Fibroblast of pulmonary artery (primary cell): Measurements from ENCODE around the gene ELP2.

ENCODE experiments used
- DNase-seq: peaks from one replicate; pipeline ENCODE4 v3.0.0-alpha.2; 2010; ENCODE audit warnings: low read depth
- H3K4me3 ChIP-seq: replicated peaks from 2 replicates; pipeline ENCODE4 v1.5.1; 2011; ENCODE audit warnings: low read depth, mild to moderate bottlenecking, control low read depth, low read length, moderate library complexity
- TF ChIP-seq, protein P1 (sequence below): IDR thresholded peaks from 2 replicates; pipeline ENCODE4 v1.5.1; 2011; ENCODE audit warnings: mild to moderate bottlenecking, control low read depth, low read length, inconsistent platforms; ENCODE audit errors: missing control alignments

ELP2 gene

DNA sequence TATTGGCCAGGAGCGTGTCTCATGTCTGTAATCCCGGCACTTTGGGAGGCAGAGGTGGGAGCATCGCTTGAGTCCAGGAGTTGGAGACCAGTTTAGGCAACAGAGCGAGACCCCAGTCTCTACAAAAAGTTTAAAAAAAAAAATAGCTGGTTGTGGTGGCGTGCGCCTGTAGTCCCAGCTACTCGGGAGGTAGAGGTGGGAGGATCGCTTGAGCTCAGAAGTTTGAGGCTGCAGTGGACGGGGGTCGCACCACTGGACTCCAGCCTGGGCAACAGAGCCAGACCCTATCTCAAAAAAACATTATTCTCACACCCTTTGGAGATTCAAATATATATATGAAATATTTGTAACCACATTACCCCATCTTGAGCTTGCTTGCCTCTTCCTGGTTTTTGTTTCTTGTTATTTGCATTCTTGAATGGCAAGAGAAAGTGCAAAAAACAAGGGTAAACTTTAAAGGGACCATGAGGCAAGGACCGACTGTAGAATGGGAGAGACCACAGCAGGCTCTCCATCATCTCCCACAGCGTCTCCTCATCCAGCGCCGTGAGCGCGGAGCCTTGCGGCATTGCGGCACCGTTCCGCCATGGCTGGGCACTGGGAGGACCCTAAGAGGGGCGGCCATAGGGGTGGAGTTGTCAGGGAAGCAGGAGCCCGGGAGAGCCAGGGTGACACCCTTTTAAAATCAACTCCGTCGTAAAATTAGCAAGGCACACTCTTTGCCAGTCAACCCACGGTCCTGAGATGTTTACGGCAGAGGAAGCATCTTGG is 1.4 kb downstream of the ELP2 start:
- TF ChIP-seq, protein P1, sequence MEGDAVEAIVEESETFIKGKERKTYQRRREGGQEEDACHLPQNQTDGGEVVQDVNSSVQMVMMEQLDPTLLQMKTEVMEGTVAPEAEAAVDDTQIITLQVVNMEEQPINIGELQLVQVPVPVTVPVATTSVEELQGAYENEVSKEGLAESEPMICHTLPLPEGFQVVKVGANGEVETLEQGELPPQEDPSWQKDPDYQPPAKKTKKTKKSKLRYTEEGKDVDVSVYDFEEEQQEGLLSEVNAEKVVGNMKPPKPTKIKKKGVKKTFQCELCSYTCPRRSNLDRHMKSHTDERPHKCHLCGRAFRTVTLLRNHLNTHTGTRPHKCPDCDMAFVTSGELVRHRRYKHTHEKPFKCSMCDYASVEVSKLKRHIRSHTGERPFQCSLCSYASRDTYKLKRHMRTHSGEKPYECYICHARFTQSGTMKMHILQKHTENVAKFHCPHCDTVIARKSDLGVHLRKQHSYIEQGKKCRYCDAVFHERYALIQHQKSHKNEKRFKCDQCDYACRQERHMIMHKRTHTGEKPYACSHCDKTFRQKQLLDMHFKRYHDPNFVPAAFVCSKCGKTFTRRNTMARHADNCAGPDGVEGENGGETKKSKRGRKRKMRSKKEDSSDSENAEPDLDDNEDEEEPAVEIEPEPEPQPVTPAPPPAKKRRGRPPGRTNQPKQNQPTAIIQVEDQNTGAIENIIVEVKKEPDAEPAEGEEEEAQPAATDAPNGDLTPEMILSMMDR = no peak
- H3K4me3 ChIP-seq = peak overlapping the region; percentile 97
- no peak for DNase-seq

DNA sequence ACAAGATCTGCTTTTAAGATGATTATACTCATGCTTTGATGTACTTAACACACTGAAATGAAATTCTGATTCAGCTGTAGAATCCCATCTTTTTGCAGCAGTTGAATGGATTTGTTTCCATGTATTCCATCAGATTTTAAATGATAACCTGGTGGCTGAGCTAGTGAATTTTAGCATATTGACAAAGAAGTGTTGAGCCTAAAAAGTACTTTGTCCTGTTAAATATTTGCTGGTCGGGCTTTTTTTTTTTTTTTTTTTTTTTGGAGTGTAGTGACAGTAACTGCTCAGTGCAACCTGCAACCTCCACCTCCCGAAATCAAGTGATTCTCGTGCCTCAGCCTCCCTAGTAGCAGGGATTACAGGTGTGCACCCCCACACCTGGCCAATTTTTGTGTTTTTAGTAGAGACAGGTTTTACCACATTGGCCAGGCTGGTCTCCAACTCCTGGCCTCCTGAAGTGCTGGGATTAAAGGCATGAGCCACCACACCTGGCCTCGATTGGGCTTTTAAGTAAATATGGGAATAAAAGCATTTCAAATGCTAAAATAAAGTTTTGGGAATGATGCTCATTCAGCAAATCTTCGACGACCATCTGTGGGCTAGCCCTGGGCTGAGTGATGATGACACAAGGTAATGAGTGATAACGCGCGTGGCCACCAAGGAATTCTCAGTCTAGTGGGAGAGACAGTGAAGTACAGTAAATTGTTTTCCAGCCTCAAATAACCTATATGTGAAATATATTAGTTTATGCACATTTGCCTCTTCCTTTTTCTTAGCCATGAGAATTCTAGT is 2.2 kb downstream of the ELP2 start:
- TF ChIP-seq, protein P1 = no peak
- DNase-seq = no peak
- no peak overlapping the region for H3K4me3 ChIP-seq

DNA sequence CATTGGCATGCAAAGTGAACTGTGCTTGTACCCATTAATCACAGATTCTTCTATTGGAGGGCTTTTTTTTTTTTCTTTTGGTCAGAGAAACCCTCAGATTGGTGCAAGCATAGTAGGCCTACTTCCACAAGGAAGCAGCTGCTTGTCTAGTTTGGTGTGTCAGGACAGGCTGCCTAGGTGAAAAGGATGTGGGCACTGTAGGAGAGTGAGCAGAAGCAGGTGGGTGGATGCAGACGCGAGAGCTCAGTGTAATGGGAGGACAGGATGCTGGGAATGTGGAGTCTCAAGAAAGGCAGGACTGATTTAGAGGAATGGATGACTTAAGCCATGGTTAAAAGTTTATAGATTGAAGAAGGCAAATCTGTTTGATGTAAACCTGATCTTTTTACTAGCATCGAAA is 3.1 kb downstream of the ELP2 start:
- TF ChIP-seq, protein P1 = no peak
- DNase-seq = no peak
- no peak overlapping the region for H3K4me3 ChIP-seq

DNA sequence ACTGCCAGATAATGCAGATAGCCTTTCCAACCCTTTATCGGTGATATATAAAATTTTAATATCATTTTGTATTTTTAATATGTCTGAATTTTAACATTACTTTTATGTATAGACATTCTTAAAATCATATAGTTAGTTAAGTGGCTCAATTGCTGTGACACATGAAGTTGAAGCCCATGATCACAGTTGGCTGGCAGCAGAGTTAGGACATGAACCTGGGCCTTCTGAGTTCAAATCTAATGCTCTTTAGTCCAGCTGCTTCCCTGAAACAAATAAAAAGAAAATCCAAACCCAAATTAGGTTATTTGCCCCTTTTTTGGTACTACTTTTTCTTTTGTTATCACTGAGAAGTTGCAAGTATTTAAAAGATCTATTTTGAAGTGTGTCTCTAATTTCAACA is 5.6 kb downstream of the ELP2 start:
- TF ChIP-seq, protein P1 = no peak
- no peak overlapping the region for H3K4me3 ChIP-seq
- DNase-seq = no peak

DNA sequence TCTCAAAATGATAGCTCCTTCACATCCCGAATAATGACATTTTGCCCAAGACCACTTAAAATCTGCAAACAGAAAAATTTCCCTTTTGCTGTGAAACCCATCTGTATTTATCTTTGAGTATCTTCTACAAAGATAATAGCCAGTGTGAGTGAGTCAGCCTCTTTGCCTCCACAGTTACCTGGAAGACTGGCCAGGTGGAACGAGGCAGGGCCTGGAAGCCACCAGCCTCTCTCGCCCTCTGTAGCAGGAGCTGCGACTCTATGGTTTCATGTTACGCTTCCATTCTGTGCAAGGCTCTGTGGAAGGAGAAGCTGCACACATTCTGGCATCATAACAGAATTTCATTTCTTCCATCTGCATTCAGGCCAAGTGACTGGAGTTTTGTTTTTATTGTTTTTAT is 9.5 kb downstream of the ELP2 start:
- TF ChIP-seq, protein P1 = no peak
- no peak overlapping the region for H3K4me3 ChIP-seq
- DNase-seq = no peak

DNA sequence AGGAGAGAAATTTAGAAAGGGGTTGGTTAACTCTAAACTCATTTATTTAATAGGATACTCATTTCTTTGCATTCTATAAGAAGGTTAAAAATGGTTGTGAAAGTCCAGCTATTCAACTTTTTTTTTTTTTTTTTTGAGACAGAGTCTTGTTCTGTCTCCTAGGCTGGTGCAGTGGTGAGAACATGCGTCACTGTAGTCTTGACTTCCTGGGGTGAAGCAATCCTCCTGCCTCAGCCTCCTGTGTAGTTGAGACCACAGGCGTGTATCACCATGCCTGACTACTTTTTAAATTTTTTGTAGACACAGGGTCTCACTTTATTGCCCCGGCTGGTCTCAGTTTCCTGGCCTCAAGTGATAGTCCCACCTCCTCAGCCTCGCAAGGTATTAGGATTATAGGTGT is 11.9 kb downstream of the ELP2 start:
- TF ChIP-seq, protein P1 = no peak
- no peak for DNase-seq
- H3K4me3 ChIP-seq = no peak overlapping the region

DNA sequence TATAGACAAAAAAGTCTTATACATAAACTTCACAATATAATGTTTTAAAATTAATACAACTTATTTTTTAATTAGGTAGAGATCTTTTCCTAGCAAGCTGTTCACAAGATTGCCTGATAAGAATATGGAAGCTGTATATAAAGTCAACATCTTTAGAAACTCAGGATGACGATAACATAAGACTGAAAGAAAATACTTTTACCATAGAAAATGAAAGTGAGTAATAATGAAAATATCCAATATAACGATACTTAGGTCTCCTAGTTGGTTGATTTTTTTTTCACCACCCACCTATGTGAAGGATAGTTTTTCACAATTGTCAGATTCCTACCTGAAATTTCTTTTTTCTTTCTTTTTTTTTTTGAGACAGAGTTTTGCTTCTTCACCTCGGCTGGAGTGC is 13.1 kb downstream of the ELP2 start:
- no peak for DNase-seq
- H3K4me3 ChIP-seq = no peak overlapping the region
- TF ChIP-seq, protein P1 = no peak
